HepG2 (cell line): ENCODE data around the gene ATP9A. TPM values are rescaled to one million over a fixed set of nuclear protein-coding genes. Genes with fewer than 3 reads are reported as not detected.

ENCODE experiments used
- BHLHE40 ChIP-seq: IDR thresholded peaks from 2 replicates; pipeline ENCODE4 v1.6.1; 2011; ENCODE audit warnings: low read length, improper control_type of control experiment
- IRX3 ChIP-seq: sonication (generic); formaldehyde crosslinking; IDR thresholded peaks from 2 replicates; pipeline ENCODE4 v1.8.1; 2023; ENCODE audit warnings: mild to moderate bottlenecking, low read depth, missing genetic modification reagents, borderline replicate concordance
- JUND ChIP-seq: sonication (generic); formaldehyde crosslinking; IDR thresholded peaks from 2 replicates; pipeline ENCODE4 v1.8.0; 2022; ENCODE audit warnings: mild to moderate bottlenecking, missing genetic modification reagents
- MEF2D ChIP-seq: sonication (generic); formaldehyde crosslinking; IDR thresholded peaks from 2 replicates; pipeline ENCODE4 v1.5.1; 2020; ENCODE audit warnings: mild to moderate bottlenecking, missing genetic modification reagents
- NCOA2 ChIP-seq: sonication (generic); formaldehyde crosslinking; IDR thresholded peaks from 2 replicates; pipeline ENCODE4 v1.8.0; 2022; ENCODE audit warnings: inconsistent platforms
- SNAPC2 ChIP-seq: sonication (generic); formaldehyde crosslinking; IDR thresholded peaks from 2 replicates; pipeline ENCODE4 v1.8.1; 2022; ENCODE audit warnings: mild to moderate bottlenecking, missing genetic modification reagents
- ZNF326 ChIP-seq: sonication (generic); formaldehyde crosslinking; IDR thresholded peaks from 2 replicates; pipeline ENCODE4 v1.4.0; 2020; ENCODE audit warnings: missing genetic modification reagents, borderline replicate concordance
- ZNF354B ChIP-seq: sonication (generic); formaldehyde crosslinking; IDR thresholded peaks from 2 replicates; pipeline ENCODE4 v1.8.0; 2022; ENCODE audit warnings: mild to moderate bottlenecking, missing genetic modification reagents
- ZNF484 ChIP-seq: sonication (generic); formaldehyde crosslinking; IDR thresholded peaks from 2 replicates; pipeline ENCODE4 v1.5.1; 2020; ENCODE audit warnings: mild to moderate bottlenecking, low read depth, missing genetic modification reagents, borderline replicate concordance
- polyA plus RNA-seq, 8 experiments: library from polyadenylated mRNA; depleted of rRNA in 3 of 8; stranded (reverse) in 7 of 8; unstranded in 1 of 8; fragments of >200 nt; fragmentation: Illumina TruSeq in 4 of 8; extraction: Trizol in 4 of 8; gene quantifications; 2 replicates each; pipeline versions ENCODE4 v1.2.1 to v1.2.3, GENCODE V29; 2011 to 2016; ENCODE audit warnings: low read depth in 4 of 8, missing spikeins in 1 of 8, mixed read lengths in 1 of 8; ENCODE audit not compliant: insufficient read depth in 1 of 8
- total RNA-seq, 5 experiments: library from RNA; depleted of rRNA; stranded (reverse); fragments of >200 nt; fragmentation: Illumina TruSeq; extraction: Trizol; gene quantifications; 2 replicates each; pipeline ENCODE4 v1.2.3, GENCODE V29; 2016; ENCODE audit warnings: low read depth in 1 of 5
- TF ChIP-seq, protein P1 (sequence below): sonication (generic); formaldehyde crosslinking; IDR thresholded peaks from 2 replicates; pipeline ENCODE4 v1.8.0; 2022; ENCODE audit warnings: mild to moderate bottlenecking, missing genetic modification reagents, moderate library complexity
- TF ChIP-seq, protein P2 (sequence below): sonication (generic); formaldehyde crosslinking; IDR thresholded peaks from 2 replicates; pipeline ENCODE4 v1.4.0; 2020; ENCODE audit warnings: mild to moderate bottlenecking, missing genetic modification reagents
- TF ChIP-seq, protein P3 (sequence below): sonication (generic); formaldehyde crosslinking; IDR thresholded peaks from 2 replicates; pipeline ENCODE4 v1.4.0; 2020; ENCODE audit warnings: missing genetic modification reagents, borderline replicate concordance
- TF ChIP-seq, protein P4 (sequence below): sonication (generic); formaldehyde crosslinking; IDR thresholded peaks from 2 replicates; pipeline ENCODE4 v1.8.0; 2022; ENCODE audit warnings: missing genetic modification reagents, low read depth, mild to moderate bottlenecking, borderline replicate concordance
- TF ChIP-seq, protein P5 (sequence below): sonication (generic); formaldehyde crosslinking; IDR thresholded peaks from 2 replicates; pipeline ENCODE4 v1.8.0; 2022; ENCODE audit warnings: mild to moderate bottlenecking, missing genetic modification reagents, moderate library complexity
- TF ChIP-seq, protein P6 (sequence below): sonication (generic); formaldehyde crosslinking; IDR thresholded peaks from 2 replicates; pipeline ENCODE4 v1.8.1; 2023; ENCODE audit warnings: mild to moderate bottlenecking, missing genetic modification reagents
- TF ChIP-seq, protein P7 (sequence below): sonication (generic); formaldehyde crosslinking; IDR thresholded peaks from 2 replicates; pipeline ENCODE4 v1.8.1; 2023; ENCODE audit warnings: mild to moderate bottlenecking, inconsistent platforms, moderate library complexity, missing genetic modification reagents, borderline replicate concordance

ATP9A gene
- total and polyA plus RNA-seq, 2 of the 13 experiments (the other 11 are each of a cell fraction or from before 2014, with no cell fraction given): 11.8 to 18.5 TPM

DNA sequence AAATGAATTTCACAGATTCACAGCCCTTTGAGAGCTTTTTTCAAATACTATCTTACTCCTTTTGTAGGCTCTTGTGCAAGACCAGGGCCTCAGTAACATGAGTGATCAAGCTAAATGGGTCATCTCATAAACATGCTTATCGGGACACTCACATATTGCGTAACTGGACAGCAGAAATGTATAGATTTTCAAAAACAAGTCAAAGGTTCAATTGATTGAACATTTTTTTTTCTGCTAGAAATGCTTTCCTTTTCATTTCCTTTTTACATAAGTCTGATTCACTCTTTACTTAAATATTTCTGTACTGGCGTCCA, 42.8 kb upstream of the ATP9A start (continued):
- TF ChIP-seq ZNF326 (CRISPR knock-in tag): no peak
- peak; percentile 76 for TF ChIP-seq MEF2D (CRISPR knock-in tag)
- TF ChIP-seq, protein P1, sequence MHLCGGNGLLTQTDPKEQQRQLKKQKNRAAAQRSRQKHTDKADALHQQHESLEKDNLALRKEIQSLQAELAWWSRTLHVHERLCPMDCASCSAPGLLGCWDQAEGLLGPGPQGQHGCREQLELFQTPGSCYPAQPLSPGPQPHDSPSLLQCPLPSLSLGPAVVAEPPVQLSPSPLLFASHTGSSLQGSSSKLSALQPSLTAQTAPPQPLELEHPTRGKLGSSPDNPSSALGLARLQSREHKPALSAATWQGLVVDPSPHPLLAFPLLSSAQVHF: no peak
- TF ChIP-seq, protein P2, sequence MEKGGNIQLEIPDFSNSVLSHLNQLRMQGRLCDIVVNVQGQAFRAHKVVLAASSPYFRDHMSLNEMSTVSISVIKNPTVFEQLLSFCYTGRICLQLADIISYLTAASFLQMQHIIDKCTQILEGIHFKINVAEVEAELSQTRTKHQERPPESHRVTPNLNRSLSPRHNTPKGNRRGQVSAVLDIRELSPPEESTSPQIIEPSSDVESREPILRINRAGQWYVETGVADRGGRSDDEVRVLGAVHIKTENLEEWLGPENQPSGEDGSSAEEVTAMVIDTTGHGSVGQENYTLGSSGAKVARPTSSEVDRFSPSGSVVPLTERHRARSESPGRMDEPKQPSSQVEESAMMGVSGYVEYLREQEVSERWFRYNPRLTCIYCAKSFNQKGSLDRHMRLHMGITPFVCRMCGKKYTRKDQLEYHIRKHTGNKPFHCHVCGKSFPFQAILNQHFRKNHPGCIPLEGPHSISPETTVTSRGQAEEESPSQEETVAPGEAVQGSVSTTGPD: no peak
- no peak for TF ChIP-seq BHLHE40
- TF ChIP-seq, protein P3, sequence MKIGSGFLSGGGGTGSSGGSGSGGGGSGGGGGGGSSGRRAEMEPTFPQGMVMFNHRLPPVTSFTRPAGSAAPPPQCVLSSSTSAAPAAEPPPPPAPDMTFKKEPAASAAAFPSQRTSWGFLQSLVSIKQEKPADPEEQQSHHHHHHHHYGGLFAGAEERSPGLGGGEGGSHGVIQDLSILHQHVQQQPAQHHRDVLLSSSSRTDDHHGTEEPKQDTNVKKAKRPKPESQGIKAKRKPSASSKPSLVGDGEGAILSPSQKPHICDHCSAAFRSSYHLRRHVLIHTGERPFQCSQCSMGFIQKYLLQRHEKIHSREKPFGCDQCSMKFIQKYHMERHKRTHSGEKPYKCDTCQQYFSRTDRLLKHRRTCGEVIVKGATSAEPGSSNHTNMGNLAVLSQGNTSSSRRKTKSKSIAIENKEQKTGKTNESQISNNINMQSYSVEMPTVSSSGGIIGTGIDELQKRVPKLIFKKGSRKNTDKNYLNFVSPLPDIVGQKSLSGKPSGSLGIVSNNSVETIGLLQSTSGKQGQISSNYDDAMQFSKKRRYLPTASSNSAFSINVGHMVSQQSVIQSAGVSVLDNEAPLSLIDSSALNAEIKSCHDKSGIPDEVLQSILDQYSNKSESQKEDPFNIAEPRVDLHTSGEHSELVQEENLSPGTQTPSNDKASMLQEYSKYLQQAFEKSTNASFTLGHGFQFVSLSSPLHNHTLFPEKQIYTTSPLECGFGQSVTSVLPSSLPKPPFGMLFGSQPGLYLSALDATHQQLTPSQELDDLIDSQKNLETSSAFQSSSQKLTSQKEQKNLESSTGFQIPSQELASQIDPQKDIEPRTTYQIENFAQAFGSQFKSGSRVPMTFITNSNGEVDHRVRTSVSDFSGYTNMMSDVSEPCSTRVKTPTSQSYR (CRISPR knock-in tag): peak; percentile 59; the same call in 1 of the 2 replicates
- TF ChIP-seq, protein P4, sequence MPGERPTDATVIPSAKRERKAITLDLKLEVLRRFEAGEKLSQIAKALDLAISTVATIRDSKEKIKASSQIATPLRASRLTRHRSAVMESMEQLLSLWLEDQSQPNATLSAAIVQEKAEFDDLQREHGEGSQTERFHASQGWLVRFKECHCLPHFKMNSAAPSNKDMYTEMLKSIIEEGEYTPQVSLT (CRISPR knock-in tag): no peak
- TF ChIP-seq SNAPC2 (CRISPR knock-in tag): no peak; the same call in 1 of the 2 replicates
- TF ChIP-seq IRX3: no peak
- peak; percentile 74; the same call in 1 of the 2 replicates for TF ChIP-seq JUND (CRISPR knock-in tag)
- peak; percentile 92 for TF ChIP-seq NCOA2 (CRISPR knock-in tag)
- TF ChIP-seq ZNF484: no peak
- no peak for TF ChIP-seq ZNF354B (CRISPR knock-in tag)
- TF ChIP-seq, protein P5, sequence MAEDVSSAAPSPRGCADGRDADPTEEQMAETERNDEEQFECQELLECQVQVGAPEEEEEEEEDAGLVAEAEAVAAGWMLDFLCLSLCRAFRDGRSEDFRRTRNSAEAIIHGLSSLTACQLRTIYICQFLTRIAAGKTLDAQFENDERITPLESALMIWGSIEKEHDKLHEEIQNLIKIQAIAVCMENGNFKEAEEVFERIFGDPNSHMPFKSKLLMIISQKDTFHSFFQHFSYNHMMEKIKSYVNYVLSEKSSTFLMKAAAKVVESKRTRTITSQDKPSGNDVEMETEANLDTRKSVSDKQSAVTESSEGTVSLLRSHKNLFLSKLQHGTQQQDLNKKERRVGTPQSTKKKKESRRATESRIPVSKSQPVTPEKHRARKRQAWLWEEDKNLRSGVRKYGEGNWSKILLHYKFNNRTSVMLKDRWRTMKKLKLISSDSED (CRISPR knock-in tag): no peak
- TF ChIP-seq, protein P6, sequence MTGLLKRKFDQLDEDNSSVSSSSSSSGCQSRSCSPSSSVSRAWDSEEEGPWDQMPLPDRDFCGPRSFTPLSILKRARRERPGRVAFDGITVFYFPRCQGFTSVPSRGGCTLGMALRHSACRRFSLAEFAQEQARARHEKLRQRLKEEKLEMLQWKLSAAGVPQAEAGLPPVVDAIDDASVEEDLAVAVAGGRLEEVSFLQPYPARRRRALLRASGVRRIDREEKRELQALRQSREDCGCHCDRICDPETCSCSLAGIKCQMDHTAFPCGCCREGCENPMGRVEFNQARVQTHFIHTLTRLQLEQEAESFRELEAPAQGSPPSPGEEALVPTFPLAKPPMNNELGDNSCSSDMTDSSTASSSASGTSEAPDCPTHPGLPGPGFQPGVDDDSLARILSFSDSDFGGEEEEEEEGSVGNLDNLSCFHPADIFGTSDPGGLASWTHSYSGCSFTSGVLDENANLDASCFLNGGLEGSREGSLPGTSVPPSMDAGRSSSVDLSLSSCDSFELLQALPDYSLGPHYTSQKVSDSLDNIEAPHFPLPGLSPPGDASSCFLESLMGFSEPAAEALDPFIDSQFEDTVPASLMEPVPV (CRISPR knock-in tag): no peak
- TF ChIP-seq, protein P7, sequence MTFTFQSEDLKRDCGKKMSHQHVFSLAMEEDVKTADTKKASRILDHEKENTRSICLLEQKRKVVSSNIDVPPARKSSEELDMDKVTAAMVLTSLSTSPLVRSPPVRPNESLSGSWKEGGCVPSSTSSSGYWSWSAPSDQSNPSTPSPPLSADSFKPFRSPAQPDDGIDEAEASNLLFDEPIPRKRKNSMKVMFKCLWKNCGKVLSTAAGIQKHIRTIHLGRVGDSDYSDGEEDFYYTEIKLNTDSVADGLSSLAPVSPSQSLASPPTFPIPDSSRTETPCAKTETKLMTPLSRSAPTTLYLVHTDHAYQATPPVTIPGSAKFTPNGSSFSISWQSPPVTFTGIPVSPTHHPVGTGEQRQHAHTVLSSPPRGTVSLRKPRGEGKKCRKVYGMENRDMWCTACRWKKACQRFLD (CRISPR knock-in tag): no peak
